WTC11 (cell line): Measurements from ENCODE around the gene CELF2. TPM values are rescaled to one million over a fixed set of nuclear protein-coding genes. Genes with fewer than 3 reads are reported as not detected.

Experiments
- ATAC-seq: fragments of 200-7000 bp; cut with Tn5 transposase; 2 replicates; pipeline ENCODE4 v1.10.0; 2021; ENCODE audit warnings: mild to moderate bottlenecking, moderate library complexity
- CTCF ChIA-PET: fragments of 300-600 bp; sonication (Branson Sonifier 250); formaldehyde crosslinking; loops from one replicate; lab custom pipeline; 2021; ENCODE audit warnings: antibody characterized with exemption; lab: Charles Lee
- POLR2A ChIA-PET: fragments of 350-600 bp; sonication (Branson Sonifier 250); formaldehyde crosslinking; loops from one replicate; lab custom pipeline; 2021; ENCODE audit warnings: antibody characterized with exemption; lab: Charles Lee
- DNase-seq: peaks from one replicate; pipeline ENCODE4 v3.0.0; 2021; ENCODE audit warnings: low spot score
- H3K27ac Mint-ChIP-seq: 2 replicates; pipeline ENCODE4 v1.8.0; 2021; ENCODE audit warnings: mixed read lengths
- H3K27me3 Mint-ChIP-seq: 2 replicates; pipeline ENCODE4 v1.8.0; 2021; ENCODE audit warnings: low read depth, mild to moderate bottlenecking, moderate library complexity, mixed read lengths
- H3K36me3 Mint-ChIP-seq: 2 replicates; pipeline ENCODE4 v1.8.0; 2021; ENCODE audit warnings: mixed read lengths
- H3K4me1 Mint-ChIP-seq: 2 replicates; pipeline ENCODE4 v1.8.0; 2022; ENCODE audit warnings: mixed read lengths
- H3K4me3 Mint-ChIP-seq: 2 replicates; pipeline ENCODE4 v1.8.0; 2021; ENCODE audit warnings: mild to moderate bottlenecking, moderate library complexity, mixed read lengths
- H3K9me3 Mint-ChIP-seq: 2 replicates; pipeline ENCODE4 v1.8.0; 2021; ENCODE audit warnings: mixed read lengths
- AR ChIP-seq: fragments of 250-450 bp; sonication (Bioruptor Pico); IDR thresholded peaks from 2 replicates; pipeline ENCODE4 v1.9.0; 2021; ENCODE audit warnings: mild to moderate bottlenecking
- ATF3 ChIP-seq: sonication (generic); formaldehyde crosslinking; conservative IDR thresholded peaks from 2 replicates; pipeline ENCODE4 v1.8.1; 2022; ENCODE audit warnings: mild to moderate bottlenecking, missing genetic modification reagents
- CTCF ChIP-seq: fragments of 200-600 bp; IDR thresholded peaks from 2 replicates; pipeline ENCODE4 v1.8.0; 2022; ENCODE audit warnings: antibody characterized with exemption
- GABPB1 ChIP-seq: sonication (generic); formaldehyde crosslinking; IDR thresholded peaks from 2 replicates; pipeline ENCODE4 v1.8.1; 2023; ENCODE audit warnings: mild to moderate bottlenecking, missing genetic modification reagents
- GRHL2 ChIP-seq: fragments of 250-450 bp; sonication (Bioruptor Pico); IDR thresholded peaks from 2 replicates; pipeline ENCODE4 v1.8.0; 2022; ENCODE audit warnings: mild to moderate bottlenecking, moderate library complexity; ENCODE audit not compliant: insufficient replicate concordance, severe bottlenecking
- GTF2I ChIP-seq: fragments of 250-450 bp; sonication (Bioruptor Pico); conservative IDR thresholded peaks from 2 replicates; pipeline ENCODE4 v1.4.0; 2021; ENCODE audit warnings: mild to moderate bottlenecking
- HMGA2 ChIP-seq: fragments of 250-450 bp; sonication (Bioruptor Pico); IDR thresholded peaks from 2 replicates; pipeline ENCODE4 v1.4.0; 2021; ENCODE audit warnings: mild to moderate bottlenecking, moderate library complexity
- JAZF1 ChIP-seq: fragments of 250-450 bp; sonication (Bioruptor Pico); IDR thresholded peaks from 2 replicates; pipeline ENCODE4 v1.9.0; 2021; ENCODE audit warnings: moderate library complexity, mild to moderate bottlenecking, inconsistent platforms
- NR2C2 ChIP-seq: sonication (generic); formaldehyde crosslinking; IDR thresholded peaks from 2 replicates; pipeline ENCODE4 v1.8.0; 2022; ENCODE audit warnings: mild to moderate bottlenecking, missing genetic modification reagents
- RELA ChIP-seq: sonication (generic); formaldehyde crosslinking; IDR thresholded peaks from 2 replicates; pipeline ENCODE4 v1.8.1; 2022; ENCODE audit warnings: missing genetic modification reagents, mild to moderate bottlenecking, borderline replicate concordance
- SMAD3 ChIP-seq: sonication (generic); formaldehyde crosslinking; IDR thresholded peaks from 2 replicates; pipeline ENCODE4 v1.8.0; 2022; ENCODE audit warnings: missing genetic modification reagents, mild to moderate bottlenecking, borderline replicate concordance
- SP1 ChIP-seq: sonication (generic); formaldehyde crosslinking; conservative IDR thresholded peaks from 2 replicates; pipeline ENCODE4 v1.8.1; 2022; ENCODE audit warnings: missing genetic modification reagents
- TP53 ChIP-seq: sonication (generic); formaldehyde crosslinking; IDR thresholded peaks from 2 replicates; pipeline ENCODE4 v1.8.1; 2023; ENCODE audit warnings: mild to moderate bottlenecking, missing genetic modification reagents
- USF2 ChIP-seq: sonication (generic); formaldehyde crosslinking; IDR thresholded peaks from 2 replicates; pipeline ENCODE4 v1.8.1; 2023; ENCODE audit warnings: mild to moderate bottlenecking, missing genetic modification reagents, moderate library complexity
- ZNF263 ChIP-seq: sonication (generic); formaldehyde crosslinking; IDR thresholded peaks from 2 replicates; pipeline ENCODE4 v1.8.1; 2022; ENCODE audit warnings: low read depth, mild to moderate bottlenecking, moderate library complexity, missing genetic modification reagents
- ZNF317 ChIP-seq: sonication (generic); formaldehyde crosslinking; IDR thresholded peaks from 2 replicates; pipeline ENCODE4 v1.8.1; 2023; ENCODE audit warnings: low read depth, mild to moderate bottlenecking, moderate library complexity, missing genetic modification reagents, borderline replicate concordance
- ZNF423 ChIP-seq: fragments of 250-450 bp; sonication (Bioruptor Pico); IDR thresholded peaks from 2 replicates; pipeline ENCODE4 v2.1.2; 2022; ENCODE audit warnings: mild to moderate bottlenecking, moderate library complexity
- total RNA-seq: library from RNA; stranded (reverse); gene quantifications from 3 replicates; pipeline ENCODE4 v1.2.3, GENCODE V29; 2021
- TF ChIP-seq, protein P1 (sequence below): fragments of 250-450 bp; sonication (Bioruptor Pico); conservative IDR thresholded peaks from 2 replicates; pipeline ENCODE4 v1.9.0; 2021; ENCODE audit warnings: mild to moderate bottlenecking
- TF ChIP-seq, protein P2 (sequence below): sonication (generic); formaldehyde crosslinking; IDR thresholded peaks from 2 replicates; pipeline ENCODE4 v1.8.0; 2022; ENCODE audit warnings: mild to moderate bottlenecking, missing genetic modification reagents

The CELF2 gene
- total RNA-seq, 1 experiment from 2014 or later = 24.6 TPM

DNA sequence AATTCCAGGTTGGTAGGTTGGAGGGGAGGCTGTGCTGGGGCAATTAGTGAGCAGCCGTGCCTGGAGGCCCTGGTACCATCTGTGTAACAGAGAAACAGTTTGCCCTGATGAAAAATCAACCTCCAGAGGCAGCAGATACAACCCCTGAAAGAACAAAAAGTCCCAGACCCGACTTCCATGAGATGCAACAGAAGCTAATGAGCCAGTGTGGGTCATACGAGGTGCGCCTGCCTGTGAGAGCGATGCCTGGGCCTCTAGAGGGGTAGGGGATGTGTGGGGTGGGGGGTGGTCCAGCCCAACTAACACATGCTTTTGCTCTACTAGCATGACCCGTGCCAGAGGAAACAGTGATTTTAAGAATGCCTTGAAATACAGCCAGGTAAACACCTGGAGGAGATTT is 39.3 kb downstream of the CELF2 start:
- ChIA-PET POLR2A (no interaction called here), CTCF (no interaction called here)
- Mint-ChIP-seq H3K4me1 (peaks cover 28% of the 10 kb centered on the region), H3K4me3 (no peak overlapping the region), H3K27me3 (no peaks in the 10 kb centered on the region), H3K9me3 (peaks cover 13% of the 10 kb centered on the region), H3K27ac (no peak overlapping the region), H3K36me3 (peaks cover 20% of the 10 kb centered on the region)
- TF ChIP-seq ZNF263 (CRISPR knock-in tag) = no peak
- TF ChIP-seq SP1 (CRISPR knock-in tag) = no peak
- TF ChIP-seq NR2C2 (CRISPR knock-in tag) = no peak
- no peak for TF ChIP-seq ATF3
- no peak for TF ChIP-seq AR (CRISPR knock-in tag)
- no peak for TF ChIP-seq GABPB1
- no peak for TF ChIP-seq GRHL2 (CRISPR knock-in tag)
- TF ChIP-seq ZNF317 (CRISPR knock-in tag) = no peak
- TF ChIP-seq TP53 (CRISPR knock-in tag) = no peak
- TF ChIP-seq SMAD3 (CRISPR knock-in tag) = no peak
- TF ChIP-seq CTCF = no peak
- no peak for TF ChIP-seq JAZF1
- TF ChIP-seq, protein P1, sequence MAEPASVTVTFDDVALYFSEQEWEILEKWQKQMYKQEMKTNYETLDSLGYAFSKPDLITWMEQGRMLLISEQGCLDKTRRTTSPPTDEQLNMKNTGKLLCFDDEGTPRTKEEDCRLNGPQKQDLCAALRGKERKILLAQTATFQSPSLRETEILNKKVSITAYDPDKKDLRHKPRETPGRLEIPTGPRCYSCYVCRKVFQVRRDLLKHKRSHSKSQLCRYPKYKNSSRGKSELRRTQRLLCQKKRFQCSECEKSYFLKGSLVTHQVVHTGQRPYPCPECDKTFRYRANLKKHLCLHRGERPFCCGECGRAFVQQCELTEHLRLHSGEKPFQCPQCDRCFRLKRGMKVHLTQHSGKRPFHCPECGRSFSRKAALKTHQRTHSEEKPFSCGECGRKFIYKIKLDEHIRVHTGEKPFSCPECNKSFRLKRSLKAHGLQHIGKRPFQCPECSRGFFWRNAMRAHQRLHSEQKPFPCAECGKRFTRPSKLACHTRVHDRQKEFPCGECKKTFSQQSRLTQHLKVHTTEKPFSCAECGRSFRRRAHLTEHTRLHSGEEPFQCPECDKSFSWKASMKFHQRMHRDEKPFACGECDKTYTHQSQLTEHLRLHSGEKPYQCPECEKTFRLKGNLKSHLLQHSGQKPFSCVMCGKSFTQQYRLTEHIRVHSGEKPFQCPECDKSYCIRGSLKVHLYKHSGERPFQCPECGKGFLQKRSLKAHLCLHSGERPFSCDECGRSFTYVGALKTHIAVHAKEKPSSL (CRISPR knock-in tag) = no peak
- TF ChIP-seq HMGA2 (CRISPR knock-in tag) = no peak
- TF ChIP-seq ZNF423 (CRISPR knock-in tag) = no peak
- TF ChIP-seq GTF2I (CRISPR knock-in tag) = no peak
- TF ChIP-seq, protein P2, sequence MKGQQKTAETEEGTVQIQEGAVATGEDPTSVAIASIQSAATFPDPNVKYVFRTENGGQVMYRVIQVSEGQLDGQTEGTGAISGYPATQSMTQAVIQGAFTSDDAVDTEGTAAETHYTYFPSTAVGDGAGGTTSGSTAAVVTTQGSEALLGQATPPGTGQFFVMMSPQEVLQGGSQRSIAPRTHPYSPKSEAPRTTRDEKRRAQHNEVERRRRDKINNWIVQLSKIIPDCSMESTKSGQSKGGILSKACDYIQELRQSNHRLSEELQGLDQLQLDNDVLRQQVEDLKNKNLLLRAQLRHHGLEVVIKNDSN (CRISPR knock-in tag) = no peak
- no peak for TF ChIP-seq RELA (CRISPR knock-in tag)
- no peak for TF ChIP-seq USF2 (CRISPR knock-in tag)
- DNase-seq (no peak), ATAC-seq (no peak; the same call in 1 of the 2 replicates)
